HG03354 (cell line): ENCODE results near the gene PTK7.

ENCODE experiments used
- ATAC-seq: cut with Tn5 transposase; IDR thresholded peaks from one replicate; pipeline ENCODE4 v1.9.1; 2021; ENCODE audit warnings: mild to moderate bottlenecking; ENCODE audit not compliant: unreplicated experiment, poor library complexity, severe bottlenecking

The PTK7 gene

GRCh38 chr6:43192911-43193310, 116.8 kb downstream of the PTK7 start:
- ATAC-seq = no peak

- no peak for ATAC-seq
Observed at GRCh38 chr6:43193929-43194328, 117.8 kb downstream of the PTK7 start.

GRCh38 chr6:43196337-43196736, 120.2 kb downstream of the PTK7 start:
- ATAC-seq = no peak

GRCh38 chr6:43199912-43200311, 123.8 kb downstream of the PTK7 start:
- ATAC-seq = no peak

- no peak for ATAC-seq
Observed at GRCh38 chr6:43200541-43200940, 124.4 kb downstream of the PTK7 start.

GRCh38 chr6:43202451-43202850, 126.3 kb downstream of the PTK7 start:
- no peak for ATAC-seq

GRCh38 chr6:43203029-43203717, 127.1 kb downstream of the PTK7 start:
- ATAC-seq = no peak

- ATAC-seq = no peak
Observed at GRCh38 chr6:43203718-43204095, 127.6 kb downstream of the PTK7 start.

- ATAC-seq = no peak
Observed at GRCh38 chr6:43204271-43205105, 128.4 kb downstream of the PTK7 start.

GRCh38 chr6:43205849-43206248, 129.7 kb downstream of the PTK7 start:
- ATAC-seq = no peak

GRCh38 chr6:43207286-43207685, 131.2 kb downstream of the PTK7 start:
- no peak for ATAC-seq
